ENCODE measurements around the gene KLHL10. TPM values are rescaled to one million over a fixed set of nuclear protein-coding genes. Genes with fewer than 3 reads are reported as not detected.

The KLHL10 gene
- total and polyA plus RNA-seq, 2 of the 13 experiments (the other 11 are each of a cell fraction or from before 2014, with no cell fraction given) = 0.04 to 0.08 TPM

GRCh38 chr17:41835800-41836549, 1.6 kb upstream of the KLHL10 start, which contains the start of gene NT5C3B:
Gene NT5C3B (minus strand): TSS chr17:41836232. CDS start chr17:41836193, 39 bp downstream.
- Histone ChIP-seq H3K36me3 (replicated peaks in 1 of 2; ENCODE audit: control insufficient read depth in 1 of 2, insufficient read depth in 2 of 2, low read length in 2 of 2) (peaks cover 6 to 15% of the 10 kb centered on the region in 2 experiments), H3K4me2 (ENCODE audit: low read depth, low read length) (peak within 1 kb of the TSS; percentile 80), H4K20me1 (ENCODE audit: insufficient read depth, low read length) (no peaks in the 10 kb centered on the region), H3K9me3 (ENCODE audit: low read length) (no peaks in the 10 kb centered on the region), H3K4me1 (ENCODE audit: insufficient read depth, low read length) (peaks cover 38% of the 10 kb centered on the region), H2AFZ (ENCODE audit: low read length) (peak within 1 kb of the TSS; percentile 88), H3K9ac (ENCODE audit: insufficient read depth, low read depth, low read length) (peak within 1 kb of the TSS; percentile 82), H3K27me3 (ENCODE audit: control insufficient read depth in 1 of 2, insufficient read depth in 2 of 2, low read length in 2 of 2) (no peaks in the 10 kb centered on the region), H3K79me2 (ENCODE audit: insufficient read depth, low read length) (peaks cover 9% of the 10 kb centered on the region), H3K27ac (ENCODE audit: extremely low read length, insufficient read depth, low read length) (peak within 1 kb of the TSS; percentile 53), H3K4me3 (replicated peaks in 1 of 3; ENCODE audit: insufficient read depth in 1 of 3, low read depth in 2 of 3, low read length in 3 of 3) (peak within 1 kb of the TSS; percentile 77 to 94 (median 93))
- intact Hi-C loops (cut with micrococcal nuclease; ENCODE audit: unreplicated experiment) (no loop called here), in situ Hi-C loops (cut with HindIII; ENCODE audit: extremely low pct_ligation_motif_present, low pct_unique_long_range_greater_than_20kb) (no loop called here)
- WGBS (ENCODE audit: low lambda C conversion rate) = 2% methylated on average over 30 of the region's 72 CpGs
- BruUV-seq (replicated peaks) = no TSS peak
- FAIRE-seq = no peak
- peak; percentile 52 for DNase-seq (ENCODE audit: low spot score)
- POLR2A ChIA-PET = interaction anchor here (1.3 to 1.9 kb wide), 5 partner anchors 9 to 123 kb away, joined by 3 to 9 read pairs (median 4); partner anchors contain the start of genes FKBP10, KLHL11 and P3H4
- CTCF ChIA-PET (ENCODE audit: low intra/inter-chr PET ratio, low total read pairs) = no interaction called here
- peak; percentile 89 for ATAC-seq
- TF ChIP-seq ZNF839 (CRISPR knock-in tag; IDR thresholded peaks at IDR 0.05; ENCODE audit: borderline replicate concordance) (no peak), ZSCAN21 (CRISPR knock-in tag; IDR thresholded peaks at IDR 0.05; ENCODE audit: borderline replicate concordance) (peak; percentile 32; the same call in 1 of the 2 replicates), LCORL (IDR thresholded peaks at IDR 0.05) (no peak), LCORL (CRISPR knock-in tag; IDR thresholded peaks at IDR 0.05) (no peak), ATF5 (CRISPR knock-in tag; IDR thresholded peaks at IDR 0.05; ENCODE audit: low read depth) (no peak), KLF13 (CRISPR knock-in tag; IDR thresholded peaks at IDR 0.05) (0 out of 2 replicates have a peak, but pooled peaks have one; percentile 54), ZBTB7A (CRISPR knock-in tag; IDR thresholded peaks at IDR 0.05) (peak; percentile 55; the same call in 1 of the 2 replicates), ZZZ3 (CRISPR knock-in tag; IDR thresholded peaks at IDR 0.05; ENCODE audit: borderline replicate concordance) (no peak), AGO2 (optimal IDR thresholded peaks at IDR 0.05; ENCODE audit: low read depth, low read length) (peak; percentile 75), THRA (CRISPR knock-in tag; IDR thresholded peaks at IDR 0.05; ENCODE audit: borderline replicate concordance) (peak; percentile 11; the same call in 1 of the 2 replicates), ZNF12 (CRISPR knock-in tag; IDR thresholded peaks at IDR 0.05) (no peak), BHLHE40 (IDR thresholded peaks at IDR 0.05; ENCODE audit: low read length) (no peak), ZNF460 (CRISPR knock-in tag; IDR thresholded peaks at IDR 0.05; ENCODE audit: borderline replicate concordance) (no peak), SETDB1 (CRISPR knock-in tag; IDR thresholded peaks at IDR 0.05; ENCODE audit: borderline replicate concordance) (no peak), HNRNPK (IDR thresholded peaks at IDR 0.05; ENCODE audit: low read depth, low read length, poor library complexity, severe bottlenecking) (peak; percentile 18), MATR3 (CRISPR knock-in tag; IDR thresholded peaks at IDR 0.05) (no peak), ZIK1 (CRISPR knock-in tag; IDR thresholded peaks at IDR 0.05; ENCODE audit: borderline replicate concordance, low read depth) (no peak), ZNF850 (CRISPR knock-in tag; conservative IDR thresholded peaks at IDR 0.05) (no peak)
- TF ChIP-seq, protein P1, sequence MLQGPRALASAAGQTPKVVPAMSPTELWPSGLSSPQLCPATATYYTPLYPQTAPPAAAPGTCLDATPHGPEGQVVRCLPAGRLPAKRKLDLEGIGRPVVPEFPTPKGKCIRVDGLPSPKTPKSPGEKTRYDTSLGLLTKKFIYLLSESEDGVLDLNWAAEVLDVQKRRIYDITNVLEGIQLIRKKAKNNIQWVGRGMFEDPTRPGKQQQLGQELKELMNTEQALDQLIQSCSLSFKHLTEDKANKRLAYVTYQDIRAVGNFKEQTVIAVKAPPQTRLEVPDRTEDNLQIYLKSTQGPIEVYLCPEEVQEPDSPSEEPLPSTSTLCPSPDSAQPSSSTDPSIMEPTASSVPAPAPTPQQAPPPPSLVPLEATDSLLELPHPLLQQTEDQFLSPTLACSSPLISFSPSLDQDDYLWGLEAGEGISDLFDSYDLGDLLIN (CRISPR knock-in tag; IDR thresholded peaks at IDR 0.05; ENCODE audit: borderline replicate concordance) = no peak
